ENCODE data around the gene CD244. TPM values are rescaled to one million over a fixed set of nuclear protein-coding genes. Genes with fewer than 3 reads are reported as not detected.

Gene CD244
- polyA plus RNA-seq, 3 donors: 0.02 to 0.48 (median 0.45) TPM

GRCh38 chr1:160859166-160859565, 3.5 kb downstream of the CD244 start:
- no peak overlapping the region for H3K27ac ChIP-seq (ENCODE audit: low read depth, low read length)
- 67 to 93% (median 71%) methylated on average over 5 of the region's 5 CpGs for WGBS, 3 donors

DNA sequence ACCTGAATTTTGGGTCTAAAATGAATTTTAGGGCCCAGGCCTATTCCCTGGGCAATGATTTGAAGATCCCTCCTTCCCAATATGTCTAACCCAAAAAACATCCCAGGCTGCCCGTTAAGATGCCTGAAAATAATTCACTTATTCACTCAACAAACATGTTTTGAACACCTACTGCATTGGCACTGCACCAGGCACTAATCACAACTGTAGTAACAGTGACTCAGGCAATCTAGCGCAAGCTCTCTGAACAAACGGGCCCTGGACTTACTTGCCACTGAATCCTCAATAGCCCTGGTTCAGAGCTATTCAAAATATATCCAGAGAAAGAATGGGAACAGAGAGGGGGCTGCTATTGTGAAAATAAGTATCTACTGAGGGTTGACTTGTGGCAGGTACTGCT, 4.2 kb downstream of the CD244 start:
- 54 to 62% (median 60%) methylated on average over 3 of the region's 3 CpGs for WGBS, 3 donors
- no peak overlapping the region for H3K27ac ChIP-seq (ENCODE audit: low read depth, low read length)

- 39 to 45% (median 43%) methylated on average over 4 of the region's 4 CpGs for WGBS, 3 donors
These were observed 4.6 kb downstream of the CD244 start for GRCh38 chr1:160858097-160858496.

DNA sequence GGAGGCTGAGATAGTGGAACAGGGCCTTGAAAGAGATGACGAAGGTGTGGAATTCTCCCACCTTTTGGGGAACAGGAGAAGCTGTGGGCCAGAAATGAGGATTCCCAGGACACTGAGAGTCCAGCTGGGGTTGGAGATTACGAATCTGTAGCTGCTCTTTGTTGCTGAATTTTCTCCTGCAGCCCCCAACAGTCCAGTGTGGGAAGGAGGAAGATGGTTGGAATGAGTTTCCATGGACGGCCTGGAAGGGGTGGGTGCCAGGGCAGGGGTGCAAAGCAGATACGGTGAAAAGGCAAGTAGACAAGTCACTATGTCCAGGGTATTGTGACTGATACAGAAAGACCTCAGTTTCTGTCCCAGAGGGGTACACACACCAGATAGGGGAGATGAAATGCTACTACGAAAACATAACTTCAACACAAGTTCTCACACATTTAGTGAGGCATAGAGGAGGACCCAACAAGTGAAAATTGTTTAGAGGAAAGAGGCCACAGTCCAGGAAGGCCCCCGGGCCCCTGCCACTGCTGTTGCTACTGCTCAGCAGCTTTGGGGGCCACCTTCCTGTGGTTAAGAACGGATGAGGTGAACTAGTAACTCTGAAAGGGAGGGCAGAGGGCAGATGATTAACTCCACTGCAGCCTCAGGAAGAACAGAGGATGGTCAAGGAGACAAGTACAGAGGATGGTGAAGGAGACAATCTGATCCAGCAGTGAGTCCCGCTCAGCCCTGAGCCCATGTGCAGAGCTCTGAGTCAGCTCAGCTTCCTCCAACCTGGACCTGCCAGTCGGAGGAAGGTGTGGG, 7.3 kb downstream of the CD244 start:
- WGBS, 3 donors: 48 to 70% (median 50%) methylated on average over 9 of the region's 9 CpGs
- no peak overlapping the region for H3K27ac ChIP-seq (ENCODE audit: low read depth, low read length)

More at GRCh38 chr1:160858097-160858496, 4.6 kb downstream of the CD244 start:
- no peak overlapping the region for H3K27ac ChIP-seq (ENCODE audit: low read depth, low read length)

DNA sequence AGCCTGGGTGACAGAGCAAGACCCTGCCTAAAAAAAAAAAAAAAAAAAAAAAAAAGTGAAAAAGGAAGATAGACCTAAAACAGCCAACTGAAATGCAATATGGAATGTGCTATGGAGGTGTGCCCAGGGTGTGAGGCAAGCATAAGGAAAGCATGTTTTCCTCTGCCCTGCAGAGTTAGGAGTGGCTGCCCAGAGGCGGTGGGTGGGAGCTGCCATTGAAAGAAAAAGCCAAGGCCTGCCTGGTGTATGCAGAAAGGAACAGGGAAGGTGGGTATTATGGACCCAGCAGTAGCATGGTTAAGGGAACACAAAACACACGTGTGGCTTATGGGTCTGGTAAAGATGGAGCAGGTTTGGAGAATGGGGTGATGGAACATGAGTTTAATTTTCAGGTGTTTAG, 8.9 kb downstream of the CD244 start:
- no peak overlapping the region for H3K27ac ChIP-seq (ENCODE audit: low read depth, low read length)
- 81 to 91% (median 90%) methylated on average over 2 of the region's 2 CpGs for WGBS, 3 donors

DNA sequence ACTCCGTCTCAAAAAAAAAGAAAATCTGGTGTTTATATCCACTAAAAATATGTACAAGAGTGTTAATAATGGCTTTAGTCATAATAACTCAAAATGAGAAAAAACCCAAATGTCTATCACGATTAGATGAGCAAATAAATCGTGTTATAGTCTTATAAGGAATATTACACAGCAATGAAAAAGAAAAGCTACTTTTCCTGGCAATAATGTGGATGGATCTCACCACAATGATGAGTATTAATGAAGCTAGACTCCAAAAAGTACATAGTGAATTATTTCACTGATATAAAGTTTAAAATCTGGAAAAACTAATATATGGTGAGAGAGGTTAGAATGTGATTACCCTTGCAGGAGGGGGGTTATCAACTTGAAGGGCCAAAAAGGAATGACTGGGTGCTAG, 9.7 kb downstream of the CD244 start:
- 89 to 93% (median 93%) methylated on average over 3 of the region's 3 CpGs for WGBS, 3 donors

DNA sequence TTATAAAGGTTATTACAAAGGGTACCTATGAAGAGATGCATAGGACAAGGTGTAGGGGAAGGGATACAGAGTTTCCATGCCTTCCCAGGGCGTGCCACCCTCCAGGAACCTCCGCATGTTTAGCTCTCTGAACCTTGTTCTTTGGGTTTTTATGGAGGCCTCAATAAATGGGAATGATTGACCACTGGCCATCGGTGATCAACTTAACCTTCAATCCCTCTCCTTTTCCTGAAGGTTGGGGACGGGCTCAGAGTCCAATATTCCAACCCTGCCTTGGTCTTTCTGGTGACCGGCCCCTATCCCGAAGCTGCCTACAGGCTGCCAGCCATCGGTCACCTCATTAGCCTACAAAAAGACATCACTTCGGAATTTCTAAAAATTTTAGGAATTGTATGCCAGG, 11.7 kb downstream of the CD244 start:
- no peak overlapping the region for H3K27ac ChIP-seq (ENCODE audit: low read depth, low read length)
- WGBS, 3 donors: 88 to 89% (median 89%) methylated on average over 8 of the region's 8 CpGs

More for the DNA sequence above, 9.7 kb downstream of the CD244 start:
- H3K27ac ChIP-seq (ENCODE audit: low read depth, low read length): no peak overlapping the region

DNA sequence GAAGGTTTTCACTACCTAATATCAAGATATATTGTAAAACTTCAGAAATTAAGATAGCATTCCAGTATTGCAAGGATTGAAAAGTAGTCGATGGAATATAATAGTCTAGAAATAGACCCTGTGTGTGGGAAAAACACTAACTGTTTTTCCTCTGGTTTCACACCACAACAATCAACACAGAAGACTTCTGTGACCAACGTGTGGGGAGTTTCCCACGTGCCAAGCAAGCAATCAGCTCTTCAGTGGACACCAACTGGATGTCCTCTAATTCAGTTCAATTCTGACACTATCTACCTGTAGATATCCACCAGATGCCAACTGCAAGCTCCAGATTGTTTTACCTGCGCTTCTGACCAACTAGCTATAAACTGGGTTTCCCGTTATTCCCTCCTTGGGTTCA, 12.1 kb downstream of the CD244 start:
- no peak overlapping the region for H3K27ac ChIP-seq (ENCODE audit: low read depth, low read length)
- WGBS, 3 donors: 76 to 78% (median 78%) methylated on average over 5 of the region's 5 CpGs

DNA sequence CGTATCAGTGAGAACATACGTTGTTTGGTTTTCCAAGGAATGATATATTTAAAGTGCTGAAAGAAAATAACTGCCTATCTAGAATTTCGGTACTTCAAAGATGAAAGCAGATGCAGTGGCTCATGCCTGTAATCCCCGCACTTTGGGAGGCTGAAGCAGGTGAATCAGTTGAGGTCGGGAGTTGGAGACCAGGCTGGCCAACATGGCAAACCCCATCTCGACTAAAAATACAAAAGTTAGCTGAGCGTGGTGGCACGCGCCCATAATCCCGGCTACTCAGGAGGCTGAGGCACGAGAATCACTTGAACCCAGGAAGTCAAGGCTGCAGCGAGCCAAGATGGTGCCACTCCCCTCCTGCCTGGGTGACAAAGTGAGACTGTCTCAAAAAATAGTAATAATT, 16.4 kb downstream of the CD244 start:
- no peak overlapping the region for H3K27ac ChIP-seq (ENCODE audit: low read depth, low read length)
- WGBS, 3 donors: 88 to 92% (median 91%) methylated on average over 12 of the region's 12 CpGs

DNA sequence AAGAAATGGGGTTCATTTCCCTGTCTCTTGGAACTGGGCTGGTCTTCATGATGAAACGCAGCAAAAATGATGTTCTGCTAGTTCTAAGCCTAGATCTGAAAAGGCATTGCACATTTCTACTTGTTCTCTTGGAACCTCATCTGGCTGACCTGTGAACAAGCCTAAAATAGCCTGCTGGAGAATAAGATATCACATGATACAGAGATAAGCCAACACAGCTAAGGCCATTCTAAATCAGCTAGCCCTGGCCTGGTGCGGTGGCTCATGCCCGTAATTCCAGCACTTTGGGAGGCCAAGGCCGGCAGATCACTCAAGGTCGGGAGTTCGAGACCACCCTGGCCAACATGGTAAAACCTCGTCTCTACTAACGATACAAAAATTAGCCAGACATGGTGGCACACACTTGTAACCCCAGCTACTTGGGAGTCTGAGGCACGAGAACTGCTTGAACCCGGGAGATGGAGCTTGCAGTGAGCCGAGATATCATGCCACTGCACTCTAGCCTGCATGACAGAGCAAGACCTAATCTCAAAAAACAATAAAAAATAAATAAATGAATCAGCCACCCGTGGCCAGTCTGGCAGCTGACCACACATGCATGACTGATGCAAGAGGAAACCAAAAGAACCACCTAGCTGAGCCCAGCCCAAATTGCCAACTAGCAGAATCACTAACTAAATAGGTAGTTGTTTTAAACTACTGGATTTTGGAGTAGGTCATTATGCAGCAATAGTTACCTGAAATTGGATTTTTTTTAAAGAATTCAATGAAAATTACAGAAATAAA, 18.0 kb downstream of the CD244 start:
- 88 to 90% (median 89%) methylated on average over 12 of the region's 12 CpGs for WGBS, 3 donors
- no peak overlapping the region for H3K27ac ChIP-seq (ENCODE audit: low read depth, low read length)

DNA sequence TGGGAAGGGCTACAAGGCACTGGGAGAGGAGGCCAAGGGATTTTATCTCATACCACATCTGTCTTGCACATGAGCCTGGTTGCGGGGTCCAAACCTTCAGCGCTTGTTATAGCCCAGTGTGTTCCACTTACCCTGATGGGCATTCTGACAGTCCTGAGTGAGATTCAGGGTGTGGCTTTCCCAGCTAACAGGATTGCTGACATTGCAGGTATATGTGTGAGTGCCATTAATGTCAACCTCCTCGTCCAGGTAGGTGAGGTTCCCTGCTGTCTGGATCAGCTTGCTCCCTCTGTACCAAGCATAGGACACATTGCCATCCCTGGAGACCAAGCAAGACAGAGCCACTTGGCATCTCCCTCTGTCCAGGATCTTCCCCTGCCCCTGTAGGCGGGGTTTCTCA, 21.6 kb downstream of the CD244 start:
- WGBS, 3 donors: 81 to 97% (median 89%) methylated on average over 4 of the region's 4 CpGs
- H3K27ac ChIP-seq (ENCODE audit: low read depth, low read length): no peak overlapping the region

DNA sequence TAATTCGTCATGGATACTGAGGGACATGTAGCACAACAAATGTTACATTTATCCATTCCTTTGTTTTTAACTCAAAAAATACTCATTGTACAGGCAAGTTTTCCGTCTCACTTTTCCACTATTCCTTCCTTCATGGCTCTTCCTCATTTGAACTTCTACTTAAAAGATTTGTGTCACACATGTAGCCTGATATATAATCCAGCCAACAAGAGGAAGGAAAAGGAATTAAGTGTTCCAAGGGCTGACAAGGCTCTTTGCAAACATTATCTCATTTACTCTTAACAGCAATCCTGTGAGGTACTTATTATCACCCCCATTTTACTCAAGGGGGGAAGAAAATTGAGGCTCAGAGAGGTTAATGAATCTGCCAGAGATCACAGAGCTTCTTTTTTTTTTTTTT, 22.9 kb downstream of the CD244 start:
- no peak overlapping the region for H3K27ac ChIP-seq (ENCODE audit: low read depth, low read length)
- WGBS, 3 donors: 71 to 76% (median 73%) methylated on average over 2 of the region's 2 CpGs

DNA sequence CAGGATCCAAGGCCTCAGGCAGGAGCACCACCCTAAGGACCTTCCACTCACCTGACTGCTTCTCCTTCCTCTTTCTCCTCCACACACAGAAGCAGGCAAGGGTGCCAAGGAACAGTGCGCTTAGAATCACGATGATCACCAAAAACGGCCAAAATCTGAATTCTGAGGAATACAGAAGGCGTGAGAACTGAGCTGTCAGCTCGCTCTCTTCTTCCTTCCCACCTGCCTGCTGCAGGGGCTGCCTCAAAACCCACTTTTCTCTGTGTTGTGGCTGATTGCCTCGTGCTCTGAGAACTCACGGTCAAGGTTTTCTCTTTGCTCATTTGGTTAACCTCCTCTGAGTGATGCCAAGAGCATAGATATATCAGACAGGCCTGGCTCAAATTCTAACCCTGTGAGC, 23.8 kb downstream of the CD244 start:
- H3K27ac ChIP-seq (ENCODE audit: low read depth, low read length): no peak overlapping the region
- 69 to 82% (median 70%) methylated on average over 7 of the region's 7 CpGs for WGBS, 3 donors

- no peak overlapping the region for H3K27ac ChIP-seq (ENCODE audit: low read depth, low read length)
- 36 to 82% (median 46%) methylated on average over 9 of the region's 9 CpGs for WGBS, 3 donors
These were observed 25.0 kb downstream of the CD244 start for GRCh38 chr1:160837558-160838205.

GRCh38 chr1:160836981-160837557, 25.6 kb downstream of the CD244 start:
- no peak overlapping the region for H3K27ac ChIP-seq (ENCODE audit: low read depth, low read length)
- WGBS, 3 donors: 51 to 72% (median 51%) methylated on average over 4 of the region's 4 CpGs

- WGBS, 3 donors: 31 to 74% (median 31%) methylated on average over 3 of the region's 3 CpGs
- no peak overlapping the region for H3K27ac ChIP-seq (ENCODE audit: low read depth, low read length)
These were observed 26.1 kb downstream of the CD244 start for GRCh38 chr1:160836561-160836960.

GRCh38 chr1:160835751-160836150, 26.9 kb downstream of the CD244 start:
- 61 to 79% (median 73%) methylated on average over 3 of the region's 3 CpGs for WGBS, 3 donors
- H3K27ac ChIP-seq (ENCODE audit: low read depth, low read length): no peak overlapping the region

DNA sequence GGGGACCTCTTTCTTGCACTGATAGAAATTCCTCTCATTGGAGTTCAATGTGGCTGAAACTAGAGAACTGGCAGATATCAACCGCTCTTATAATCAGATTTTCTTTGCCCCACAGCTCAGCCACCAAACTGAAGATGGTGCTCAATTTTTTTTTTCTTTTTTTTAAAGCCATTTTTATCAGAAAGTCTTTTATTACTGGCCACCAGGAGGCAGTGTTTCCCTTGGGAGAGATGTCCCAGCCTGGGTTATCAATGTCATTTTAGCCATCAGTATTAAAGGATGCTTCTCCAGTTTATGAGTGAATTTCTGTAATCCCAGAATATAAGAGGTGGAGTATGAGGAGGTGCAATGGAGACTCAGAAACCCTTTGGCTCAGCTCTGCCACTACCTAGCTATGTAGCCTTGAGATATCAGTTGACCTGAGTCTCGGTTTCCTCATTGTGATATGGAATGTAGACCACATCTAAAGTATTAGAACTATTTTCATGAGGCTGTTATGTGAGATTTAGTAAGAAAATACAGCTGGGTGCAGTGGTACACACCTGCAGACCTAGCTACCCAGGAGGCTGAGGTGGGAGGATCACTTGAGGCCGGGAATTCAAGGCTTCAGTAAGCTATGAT, 27.6 kb downstream of the CD244 start:
- WGBS, 3 donors: 67 to 92% (median 90%) methylated on average over 3 of the region's 3 CpGs
- no peak overlapping the region for H3K27ac ChIP-seq (ENCODE audit: low read depth, low read length)

All from adipose tissue (tissue), 3 donors.